Panc1 (cell line): Measurements from ENCODE around the gene LRP4. TPM values are rescaled to one million over a fixed set of nuclear protein-coding genes. Genes with fewer than 3 reads are reported as not detected.

Source experiments
- ATAC-seq: fragments of 200-7000 bp; cut with Tn5 transposase; 2 replicates; pipeline ENCODE4 v1.9.1; 2020; ENCODE audit warnings: mild to moderate bottlenecking, moderate library complexity
- BruUV-seq: library from RNA; stranded (reverse); fragments of 400-500 nt; replicated peaks from 2 replicates; lab custom pipeline; 2021; lab: Mats Ljungman, UMichigan
- CTCF ChIA-PET: fragments of 300-600 bp; sonication (Branson Sonifier 250); formaldehyde crosslinking; loops from one replicate; lab custom pipeline; 2022; ENCODE audit warnings: antibody characterized with exemption; lab: Charles Lee
- POLR2A ChIA-PET: fragments of 300-600 bp; sonication (Branson Sonifier 250); formaldehyde crosslinking; loops from one replicate; lab custom pipeline; 2022; ENCODE audit warnings: antibody characterized with exemption; lab: Charles Lee
- DNase-seq: peaks from one replicate; pipeline ENCODE4 v3.0.0-alpha.2; 2010; ENCODE audit warnings: low read depth, low spot score
- H3K27ac ChIP-seq: 2 replicates; pipeline ENCODE4 v1.5.1; 2011; ENCODE audit warnings: mild to moderate bottlenecking, low read length, inconsistent platforms
- H3K27me3 ChIP-seq: fragments of 200-500 bp; sonication (Bioruptor generic); 2 replicates; pipeline ENCODE4 v1.6.0; 2014; ENCODE audit warnings: low read length, inconsistent platforms; ENCODE audit not compliant: control insufficient read depth, insufficient read depth
- H3K36me3 ChIP-seq: fragments of 200-500 bp; sonication (Bioruptor generic); 2 replicates; pipeline ENCODE4 v1.5.1; 2014; ENCODE audit warnings: inconsistent platforms, mild to moderate bottlenecking, low read length, moderate library complexity; ENCODE audit not compliant: control insufficient read depth, insufficient read depth
- H3K4me1 ChIP-seq: 2 replicates; pipeline ENCODE4 v1.5.1; 2011; ENCODE audit warnings: inconsistent platforms, mild to moderate bottlenecking, low read length, moderate library complexity; ENCODE audit not compliant: control insufficient read depth, insufficient read depth
- H3K4me3 ChIP-seq, 2 experiments: 2 replicates each; pipeline ENCODE4 v1.5.1; 2011 to 2012; ENCODE audit warnings: low read depth in 2 of 2, low read length in 2 of 2, mild to moderate bottlenecking in 2 of 2, inconsistent platforms in 1 of 2, moderate library complexity in 1 of 2
- H3K9me3 ChIP-seq: fragments of 200-500 bp; sonication (Bioruptor generic); 2 replicates; pipeline ENCODE4 v1.5.1; 2014; ENCODE audit warnings: low read depth, mild to moderate bottlenecking, inconsistent platforms, low read length, moderate library complexity; ENCODE audit not compliant: control insufficient read depth, insufficient read depth
- POLR2AphosphoS5 ChIP-seq: IDR thresholded peaks from 2 replicates; pipeline ENCODE4 v1.6.1; 2012; ENCODE audit warnings: mild to moderate bottlenecking, low read depth, low read length, moderate library complexity
- SIN3A ChIP-seq: IDR thresholded peaks from 2 replicates; pipeline ENCODE4 v1.6.1; 2012; ENCODE audit warnings: low read depth, mild to moderate bottlenecking, low read length, moderate library complexity, borderline replicate concordance; ENCODE audit not compliant: insufficient read depth
- TCF7L2 ChIP-seq: IDR thresholded peaks from 2 replicates; pipeline ENCODE4 v1.6.1; 2011; ENCODE audit warnings: mild to moderate bottlenecking, low read depth, low read length, inconsistent platforms
- in situ Hi-C: cut with HindIII; loops from 2 replicates; pipeline ENCODE4 v1.10.0; 2016; ENCODE audit warnings: low sequenced_read_pairs, low pct_unique_long_range_greater_than_20kb
- intact Hi-C: fragments of 100-400 bp; cut with micrococcal nuclease; formaldehyde crosslinking; loops from one replicate; pipeline ENCODE4 v1.10.0; 2022; ENCODE audit not compliant: unreplicated experiment
- total RNA-seq: library from RNA; stranded (reverse); gene quantifications from one replicate; pipeline ENCODE4 v1.2.1, GENCODE V29; 2021; ENCODE audit not compliant: unreplicated experiment
- TF ChIP-seq, protein P1 (sequence below): fragments of 450-650 bp; IDR thresholded peaks from 2 replicates; pipeline ENCODE4 v1.5.1; 2017; ENCODE audit warnings: mild to moderate bottlenecking
- TF ChIP-seq, protein P2 (sequence below), 2 experiments: IDR thresholded peaks; 2 replicates each; pipeline ENCODE4 v1.6.1; 2011 to 2012; ENCODE audit warnings: low read depth in 2 of 2, control low read depth in 1 of 2, low read length in 1 of 2, mild to moderate bottlenecking in 1 of 2, moderate library complexity in 1 of 2; ENCODE audit not compliant: insufficient read depth in 1 of 2

The LRP4 gene
- total RNA-seq, 1 experiment from 2014 or later = 11.7 TPM

DNA sequence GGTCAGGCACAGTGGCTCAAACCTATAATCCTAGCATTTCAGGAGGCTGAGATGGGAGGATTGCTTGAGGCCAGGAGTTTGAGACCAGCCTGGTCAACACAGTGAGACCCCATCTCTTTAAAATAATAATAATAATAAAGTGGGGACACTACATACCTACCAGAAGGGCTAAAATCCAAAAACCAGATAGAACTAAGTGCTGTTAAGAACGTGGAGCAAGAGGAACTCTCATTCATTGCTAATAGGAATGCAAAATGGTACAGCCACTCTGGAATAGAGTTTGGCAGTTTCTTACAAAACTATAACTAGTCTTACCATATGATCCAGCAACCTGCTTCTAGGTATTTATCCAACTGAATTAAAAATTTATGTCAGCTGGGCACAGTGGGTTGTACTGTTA is 81.9 kb downstream of the LRP4 start:
- BruUV-seq = no TSS peak
- TF ChIP-seq, protein P1, sequence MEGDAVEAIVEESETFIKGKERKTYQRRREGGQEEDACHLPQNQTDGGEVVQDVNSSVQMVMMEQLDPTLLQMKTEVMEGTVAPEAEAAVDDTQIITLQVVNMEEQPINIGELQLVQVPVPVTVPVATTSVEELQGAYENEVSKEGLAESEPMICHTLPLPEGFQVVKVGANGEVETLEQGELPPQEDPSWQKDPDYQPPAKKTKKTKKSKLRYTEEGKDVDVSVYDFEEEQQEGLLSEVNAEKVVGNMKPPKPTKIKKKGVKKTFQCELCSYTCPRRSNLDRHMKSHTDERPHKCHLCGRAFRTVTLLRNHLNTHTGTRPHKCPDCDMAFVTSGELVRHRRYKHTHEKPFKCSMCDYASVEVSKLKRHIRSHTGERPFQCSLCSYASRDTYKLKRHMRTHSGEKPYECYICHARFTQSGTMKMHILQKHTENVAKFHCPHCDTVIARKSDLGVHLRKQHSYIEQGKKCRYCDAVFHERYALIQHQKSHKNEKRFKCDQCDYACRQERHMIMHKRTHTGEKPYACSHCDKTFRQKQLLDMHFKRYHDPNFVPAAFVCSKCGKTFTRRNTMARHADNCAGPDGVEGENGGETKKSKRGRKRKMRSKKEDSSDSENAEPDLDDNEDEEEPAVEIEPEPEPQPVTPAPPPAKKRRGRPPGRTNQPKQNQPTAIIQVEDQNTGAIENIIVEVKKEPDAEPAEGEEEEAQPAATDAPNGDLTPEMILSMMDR = no peak
- no peak for TF ChIP-seq POLR2AphosphoS5
- TF ChIP-seq, protein P2, sequence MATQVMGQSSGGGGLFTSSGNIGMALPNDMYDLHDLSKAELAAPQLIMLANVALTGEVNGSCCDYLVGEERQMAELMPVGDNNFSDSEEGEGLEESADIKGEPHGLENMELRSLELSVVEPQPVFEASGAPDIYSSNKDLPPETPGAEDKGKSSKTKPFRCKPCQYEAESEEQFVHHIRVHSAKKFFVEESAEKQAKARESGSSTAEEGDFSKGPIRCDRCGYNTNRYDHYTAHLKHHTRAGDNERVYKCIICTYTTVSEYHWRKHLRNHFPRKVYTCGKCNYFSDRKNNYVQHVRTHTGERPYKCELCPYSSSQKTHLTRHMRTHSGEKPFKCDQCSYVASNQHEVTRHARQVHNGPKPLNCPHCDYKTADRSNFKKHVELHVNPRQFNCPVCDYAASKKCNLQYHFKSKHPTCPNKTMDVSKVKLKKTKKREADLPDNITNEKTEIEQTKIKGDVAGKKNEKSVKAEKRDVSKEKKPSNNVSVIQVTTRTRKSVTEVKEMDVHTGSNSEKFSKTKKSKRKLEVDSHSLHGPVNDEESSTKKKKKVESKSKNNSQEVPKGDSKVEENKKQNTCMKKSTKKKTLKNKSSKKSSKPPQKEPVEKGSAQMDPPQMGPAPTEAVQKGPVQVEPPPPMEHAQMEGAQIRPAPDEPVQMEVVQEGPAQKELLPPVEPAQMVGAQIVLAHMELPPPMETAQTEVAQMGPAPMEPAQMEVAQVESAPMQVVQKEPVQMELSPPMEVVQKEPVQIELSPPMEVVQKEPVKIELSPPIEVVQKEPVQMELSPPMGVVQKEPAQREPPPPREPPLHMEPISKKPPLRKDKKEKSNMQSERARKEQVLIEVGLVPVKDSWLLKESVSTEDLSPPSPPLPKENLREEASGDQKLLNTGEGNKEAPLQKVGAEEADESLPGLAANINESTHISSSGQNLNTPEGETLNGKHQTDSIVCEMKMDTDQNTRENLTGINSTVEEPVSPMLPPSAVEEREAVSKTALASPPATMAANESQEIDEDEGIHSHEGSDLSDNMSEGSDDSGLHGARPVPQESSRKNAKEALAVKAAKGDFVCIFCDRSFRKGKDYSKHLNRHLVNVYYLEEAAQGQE (IDR thresholded peaks at IDR 0.05; ENCODE audit: insufficient read depth in 1 of 2, low read depth in 2 of 2, low read length in 1 of 2) = no peak
- TF ChIP-seq TCF7L2 = no peak
- no peak for TF ChIP-seq SIN3A
- ATAC-seq (no peak), DNase-seq (no peak)
- intact Hi-C loops (no loop called here), in situ Hi-C loops (no loop called here)
- H3K27me3 ChIP-seq = no peaks in the 10 kb centered on the region
- H3K4me1 ChIP-seq = peaks cover 9% of the 10 kb centered on the region
- no peak overlapping the region for H3K4me3 ChIP-seq
- no peaks in the 10 kb centered on the region for H3K9me3 ChIP-seq
- ChIA-PET POLR2A (no interaction called here), CTCF (no interaction called here)
- no peak overlapping the region for H3K27ac ChIP-seq
- H3K36me3 ChIP-seq = no peaks in the 10 kb centered on the region

DNA sequence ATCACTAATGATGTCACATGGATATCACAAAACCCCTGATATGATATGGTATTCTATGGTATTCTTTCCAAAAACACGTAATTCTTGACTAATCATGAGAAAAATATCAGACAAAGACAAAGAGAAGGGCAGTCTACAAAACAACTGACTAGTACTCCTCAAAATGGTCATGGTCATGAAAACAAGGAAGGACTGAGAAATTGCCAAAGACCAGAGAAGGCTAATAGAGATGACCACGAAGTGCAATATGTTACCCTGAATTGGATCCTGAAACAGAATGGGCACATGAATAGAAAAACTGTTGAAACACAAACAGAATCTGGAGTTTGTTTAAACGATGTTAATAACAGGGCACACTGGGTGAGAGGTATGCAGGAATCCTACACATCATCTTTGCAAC is 82.5 kb downstream of the LRP4 start:
- no peak for DNase-seq
- no peak overlapping the region for H3K27ac ChIP-seq
- in situ Hi-C loops (no loop called here), intact Hi-C loops (no loop called here)
- H3K4me3 ChIP-seq = no peak overlapping the region
- H3K9me3 ChIP-seq = no peaks in the 10 kb centered on the region
- H3K4me1 ChIP-seq = peaks cover 9% of the 10 kb centered on the region
- ATAC-seq = no peak
- no peaks in the 10 kb centered on the region for H3K36me3 ChIP-seq
- ChIA-PET CTCF (no interaction called here), POLR2A (interaction anchor here (0.7 kb wide), 1 partner anchor 492 kb away, joined by 3 read pairs; no protein-coding TSS in a partner anchor)
- no TSS peak for BruUV-seq
- TF ChIP-seq, protein P2 (IDR thresholded peaks at IDR 0.05; ENCODE audit: insufficient read depth in 1 of 2, low read depth in 2 of 2, low read length in 1 of 2) = no peak
- TF ChIP-seq TCF7L2 = no peak
- no peak for TF ChIP-seq SIN3A
- H3K27me3 ChIP-seq = no peaks in the 10 kb centered on the region
